H1 (cell line): ENCODE results near the gene TAS2R41. TPM values are rescaled to one million over a fixed set of nuclear protein-coding genes. Genes with fewer than 3 reads are reported as not detected.

Experiments used
- CTCF ChIA-PET: fragments of 300-600 bp; sonication (Branson Sonifier 250); formaldehyde crosslinking; loops from one replicate; lab custom pipeline; 2021; ENCODE audit not compliant: partially characterized antibody; lab: Charles Lee
- POLR2A ChIA-PET: fragments of 300-600 bp; sonication (Branson Sonifier 250); formaldehyde crosslinking; loops from one replicate; lab custom pipeline; 2021; ENCODE audit warnings: inconsistent platforms; ENCODE audit not compliant: partially characterized antibody; lab: Charles Lee
- DNase-seq, 2 experiments: peaks; one replicate each; pipeline versions ENCODE4 v3.0.0 to v3.0.0-alpha.2; 2010 to 2022; ENCODE audit warnings: low spot score in 2 of 2, low read depth in 1 of 2, mixed read lengths in 1 of 2
- FAIRE-seq: peaks from 2 replicates; lab custom pipeline; 2011; peaks lifted over from hg19 to GRCh38; lab: Jason Lieb, UNC
- H2AFZ ChIP-seq: 2 replicates; pipeline ENCODE4 v1.8.1; 2012; ENCODE audit warnings: low read length, inconsistent platforms
- H2AK5ac ChIP-seq: 2 replicates; pipeline ENCODE4 v1.6.1; 2013; ENCODE audit warnings: low read depth, low read length
- H2BK120ac ChIP-seq: replicated peaks from 2 replicates; pipeline ENCODE3; 2013; ENCODE audit warnings: low read depth, low read length, inconsistent platforms
- H2BK12ac ChIP-seq: 2 replicates; pipeline ENCODE4 v1.6.1; 2013; ENCODE audit warnings: low read depth, low read length
- H2BK15ac ChIP-seq: 2 replicates; pipeline ENCODE4 v1.6.1; 2013; ENCODE audit warnings: low read length
- H2BK20ac ChIP-seq: 2 replicates; pipeline ENCODE4 v1.6.1; 2013; ENCODE audit warnings: low read length
- H2BK5ac ChIP-seq: 2 replicates; pipeline ENCODE4 v1.6.1; 2013; ENCODE audit warnings: low read depth, low read length
- H3K14ac ChIP-seq: 2 replicates; pipeline ENCODE4 v1.6.1; 2013; ENCODE audit warnings: inconsistent platforms; ENCODE audit not compliant: insufficient read length
- H3K18ac ChIP-seq: 2 replicates; pipeline ENCODE4 v1.6.1; 2013; ENCODE audit warnings: low read length; ENCODE audit errors: extremely low read depth
- H3K23ac ChIP-seq: 2 replicates; pipeline ENCODE4 v1.6.1; 2013; ENCODE audit warnings: inconsistent platforms; ENCODE audit not compliant: insufficient read length
- H3K23me2 ChIP-seq: 2 replicates; pipeline ENCODE4 v1.6.1; 2013; ENCODE audit warnings: low read depth, low read length
- H3K27ac ChIP-seq: 2 replicates; pipeline ENCODE4 v1.6.1; 2011; ENCODE audit warnings: low read depth, low read length, inconsistent platforms
- H3K27me3 ChIP-seq, 4 experiments: replicated peaks in 1 of 4; 1 replicate in 1 of 4; 2 replicates in 3 of 4; pipeline versions ENCODE4 v1.6.1 to v1.8.1; 2011 to 2013; ENCODE audit warnings: low read length in 3 of 4, mild to moderate bottlenecking in 3 of 4, inconsistent platforms in 2 of 4, mixed read lengths in 2 of 4, moderate library complexity in 1 of 4; ENCODE audit not compliant: control insufficient read depth in 3 of 4, insufficient read depth in 3 of 4; ENCODE audit errors: extremely low read depth in 1 of 4
- H3K36me3 ChIP-seq, 4 experiments: 2 replicates each; pipeline versions ENCODE4 v1.6.1 to v1.8.1; 2011 to 2013; ENCODE audit warnings: mild to moderate bottlenecking in 4 of 4, low read length in 3 of 4, moderate library complexity in 2 of 4, control low read depth in 1 of 4, inconsistent platforms in 1 of 4; ENCODE audit not compliant: insufficient read depth in 4 of 4, control insufficient read depth in 2 of 4
- H3K4ac ChIP-seq: replicated peaks from 2 replicates; pipeline ENCODE3; 2013; ENCODE audit warnings: low read length, low read depth, mixed read lengths, inconsistent platforms; ENCODE audit not compliant: insufficient read length
- H3K4me1 ChIP-seq, 4 experiments: replicated peaks in 1 of 4; 1 replicate in 1 of 4; 2 replicates in 3 of 4; pipeline versions ENCODE4 v1.6.1 to v1.8.1; 2011 to 2013; ENCODE audit warnings: low read length in 3 of 4, inconsistent platforms in 2 of 4, mixed read lengths in 1 of 4; ENCODE audit not compliant: insufficient read depth in 4 of 4, control insufficient read depth in 3 of 4
- H3K4me2 ChIP-seq, 2 experiments: 2 replicates each; pipeline versions ENCODE4 v1.6.1 to v1.8.1; 2011 to 2013; ENCODE audit warnings: low read depth in 2 of 2, low read length in 2 of 2, control low read depth in 1 of 2, inconsistent platforms in 1 of 2, mild to moderate bottlenecking in 1 of 2; ENCODE audit not compliant: insufficient read depth in 1 of 2
- H3K4me3 ChIP-seq, 4 experiments: fragments of 200-600, 300-600 bp in 1 of 4; sonication (generic), shearing (Covaris generic), sonication (Bioruptor Twin) in 1 of 4; 2 replicates each; pipeline versions ENCODE4 v1.5.1 to v1.8.1; 2011 to 2016; ENCODE audit warnings: low read length in 4 of 4, low read depth in 3 of 4, control low read depth in 2 of 4, inconsistent platforms in 2 of 4, mild to moderate bottlenecking in 2 of 4, mixed read lengths in 1 of 4, moderate library complexity in 1 of 4; ENCODE audit not compliant: insufficient read depth in 2 of 4; ENCODE audit errors: extremely low read depth in 1 of 4
- H3K56ac ChIP-seq: replicated peaks from 2 replicates; pipeline ENCODE3; 2013; ENCODE audit warnings: low read depth, mild to moderate bottlenecking, mixed read lengths, low read length, inconsistent platforms; ENCODE audit not compliant: insufficient read length
- H3K79me1 ChIP-seq: 2 replicates; pipeline ENCODE4 v1.6.1; 2013; ENCODE audit warnings: low read depth, low read length, control low read depth
- H3K79me2 ChIP-seq, 2 experiments: 2 replicates each; pipeline versions ENCODE4 v1.6.1 to v1.8.1; 2012 to 2013; ENCODE audit warnings: low read length in 2 of 2, mild to moderate bottlenecking in 2 of 2, inconsistent platforms in 1 of 2; ENCODE audit not compliant: insufficient read depth in 2 of 2, control insufficient read depth in 1 of 2
- H3K9ac ChIP-seq, 4 experiments: replicated peaks in 1 of 4; 1 replicate in 1 of 4; 2 replicates in 3 of 4; pipeline versions ENCODE4 v1.6.1 to v1.8.1; 2011 to 2013; ENCODE audit warnings: low read depth in 3 of 4, low read length in 3 of 4, control low read depth in 2 of 4, mild to moderate bottlenecking in 2 of 4, moderate library complexity in 2 of 4, inconsistent platforms in 1 of 4; ENCODE audit errors: extremely low read depth in 1 of 4
- H3K9me3 ChIP-seq, 2 experiments: 2 replicates each; pipeline versions ENCODE4 v1.6.1 to v1.8.1; 2012 to 2013; ENCODE audit warnings: mild to moderate bottlenecking in 2 of 2, moderate library complexity in 2 of 2, control low read depth in 1 of 2, inconsistent platforms in 1 of 2, low read depth in 1 of 2, low read length in 1 of 2, mixed read lengths in 1 of 2; ENCODE audit not compliant: insufficient read depth in 2 of 2
- H4K20me1 ChIP-seq, 2 experiments: replicated peaks in 1 of 2; 2 replicates each; pipeline versions ENCODE3 to v1.8.1; 2011 to 2013; ENCODE audit warnings: inconsistent platforms in 2 of 2, low read length in 2 of 2, mild to moderate bottlenecking in 1 of 2; ENCODE audit not compliant: insufficient read depth in 2 of 2, control insufficient read depth in 1 of 2
- H4K5ac ChIP-seq: 2 replicates; pipeline ENCODE4 v1.6.1; 2013; ENCODE audit warnings: low read length, low read depth, mixed read lengths, inconsistent platforms; ENCODE audit not compliant: insufficient read length
- H4K8ac ChIP-seq: 2 replicates; pipeline ENCODE4 v1.8.0; 2013; ENCODE audit warnings: mild to moderate bottlenecking, moderate library complexity, low read length, inconsistent platforms; ENCODE audit not compliant: insufficient read depth; ENCODE audit errors: extremely low read depth
- H4K91ac ChIP-seq: replicated peaks from 2 replicates; pipeline ENCODE3; 2013; ENCODE audit warnings: low read length, mixed read lengths, inconsistent platforms; ENCODE audit not compliant: insufficient read length
- BACH1 ChIP-seq: IDR thresholded peaks from 2 replicates; pipeline ENCODE4 v1.6.1; 2012; ENCODE audit warnings: low read length, improper control_type of control experiment
- BCL11A ChIP-seq, 2 experiments: IDR thresholded peaks; one replicate each; pipeline ENCODE4 v1.6.1; 2011; ENCODE audit warnings: low read depth in 2 of 2, low read length in 2 of 2, mild to moderate bottlenecking in 2 of 2
- CBX8 ChIP-seq: fragments of 300-800, 300-1000 bp; sonication (generic); IDR thresholded peaks from 2 replicates; pipeline ENCODE4 v1.7.1; 2016; ENCODE audit warnings: low read depth, low read length, borderline replicate concordance
- HDAC2 ChIP-seq, 2 experiments: fragments of 300-600 bp in 1 of 2; sonication (generic) in 1 of 2; IDR thresholded peaks; 2 replicates each; pipeline ENCODE4 v1.6.1; 2011 to 2012; ENCODE audit warnings: low read depth in 2 of 2, low read length in 2 of 2, mild to moderate bottlenecking in 2 of 2, moderate library complexity in 2 of 2, borderline replicate concordance in 1 of 2, inconsistent platforms in 1 of 2
- POU5F1 ChIP-seq: IDR thresholded peaks from 2 replicates; pipeline ENCODE4 v1.6.1; 2011; ENCODE audit warnings: low read depth, mild to moderate bottlenecking, low read length, moderate library complexity
- YY1 ChIP-seq: IDR thresholded peaks from 2 replicates; pipeline ENCODE4 v1.6.1; 2011; ENCODE audit warnings: low read depth, mild to moderate bottlenecking, low read length
- WGBS, 2 experiments: shearing (Covaris generic) in 1 of 2; methylation state at CpG; one replicate each; pipeline versions ENCODE4 v1.1.6 to v1.1.7; 2013 to 2015; ENCODE audit warnings: low lambda C conversion rate in 2 of 2, mixed read lengths in 2 of 2, inconsistent platforms in 1 of 2, low coverage in 1 of 2, missing lambda C conversion rate in 1 of 2; ENCODE audit not compliant: insufficient replicate concordance in 2 of 2, insufficient coverage in 1 of 2, insufficient read length in 1 of 2; ENCODE audit errors: extremely low coverage in 1 of 2, missing lambda C conversion rate in 1 of 2; 5-methylcytosine and 5-hydroxymethylcytosine counted together
- polyA plus RNA-seq, 7 experiments: library from polyadenylated mRNA; depleted of rRNA in 3 of 7; stranded (reverse) in 5 of 7; unstranded in 2 of 7; fragments of >200 nt in 5 of 7; fragments of 200-250 nt in 2 of 7; gene quantifications; 1 replicate in 5 of 7; 2 replicates in 1 of 7; 4 replicates in 1 of 7; pipeline versions ENCODE4 v1.2.1 to v1.2.3, GENCODE V29; 2011 to 2013; ENCODE audit warnings: missing spikeins in 2 of 7, mixed read lengths in 2 of 7
- total RNA-seq: library from RNA; stranded (reverse); fragmentation: NEBNext Ultra II Directional; extraction: Animal tissue kit (Norgen Biotek cat#: 25700); gene quantifications from 2 replicates; pipeline ENCODE4 v1.2.1, GENCODE V29; 2021

Gene TAS2R41
- total and polyA plus RNA-seq, 2 of the 8 experiments (the other 6 are each of a cell fraction or from before 2014, with no cell fraction given): 0.12 TPM; not detected in 1

DNA sequence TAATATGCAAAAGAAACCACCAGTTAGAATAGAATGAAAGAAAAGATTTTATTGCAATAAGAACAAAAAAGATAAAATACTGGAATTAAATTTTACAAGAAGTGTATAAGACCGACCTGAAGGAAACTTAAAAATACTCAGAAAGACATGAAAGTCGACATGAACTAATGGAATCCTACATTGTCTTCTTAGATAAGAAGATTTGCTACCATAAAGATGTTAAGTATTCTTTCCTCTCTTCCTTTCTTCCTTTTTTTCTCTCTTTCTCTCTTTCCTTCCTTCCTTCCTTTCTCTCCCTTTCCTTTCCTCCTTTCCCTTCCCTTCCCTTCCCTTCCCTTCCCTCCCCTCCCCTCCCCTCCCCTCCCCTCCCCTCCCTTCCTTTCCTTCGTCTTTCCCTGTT, 27.9 kb upstream of the TAS2R41 start:
- H3K56ac ChIP-seq: no peak overlapping the region
- H3K9me3 ChIP-seq: no peaks in the 10 kb centered on the region
- no peak overlapping the region for H2BK5ac ChIP-seq
- H2BK12ac ChIP-seq: no peak overlapping the region
- H3K4me3 ChIP-seq: no peak overlapping the region
- FAIRE-seq: no peak
- no peaks in the 10 kb centered on the region for H3K36me3 ChIP-seq
- 64% methylated on average over 3 of the region's 3 CpGs; no CpG with 5 or more reads in 1 of the 2 experiments for WGBS, 2 experiments
- no peak overlapping the region for H3K18ac ChIP-seq
- no peak for DNase-seq
- no peak overlapping the region for H2BK120ac ChIP-seq
- H2AFZ ChIP-seq: no peak overlapping the region
- H3K4me2 ChIP-seq: no peak overlapping the region
- no peak overlapping the region for H4K5ac ChIP-seq
- no peaks in the 10 kb centered on the region for H3K79me1 ChIP-seq
- H3K23ac ChIP-seq: no peak overlapping the region
- H4K8ac ChIP-seq: no peak overlapping the region
- H3K27ac ChIP-seq: no peak overlapping the region
- H3K4me1 ChIP-seq: peaks cover 0 to 6% (median 0%) of the 10 kb centered on the region in 4 experiments; a peak in 1 of 7 replicates
- H3K9ac ChIP-seq: no peak overlapping the region
- no peak overlapping the region for H3K14ac ChIP-seq
- H3K27me3 ChIP-seq: no peaks in the 10 kb centered on the region
- no peak overlapping the region for H2AK5ac ChIP-seq
- no peak overlapping the region for H2BK20ac ChIP-seq
- no peaks in the 10 kb centered on the region for H3K23me2 ChIP-seq
- no peak overlapping the region for H3K4ac ChIP-seq
- ChIA-PET POLR2A (no interaction called here), CTCF (interaction anchor here (1.3 kb wide), 1 partner anchor 15 kb away, joined by 3 read pairs; no protein-coding TSS in a partner anchor)
- no peak overlapping the region for H2BK15ac ChIP-seq
- TF ChIP-seq CBX8: no peak
- TF ChIP-seq BACH1: no peak
- TF ChIP-seq HDAC2 (IDR thresholded peaks at IDR 0.05; ENCODE audit: borderline replicate concordance in 1 of 2, low read depth in 2 of 2, low read length in 2 of 2): no peak
- TF ChIP-seq POU5F1: no peak
- no peak for TF ChIP-seq YY1
- TF ChIP-seq BCL11A (IDR thresholded peaks at IDR 0.05; ENCODE audit: low read depth in 2 of 2, low read length in 2 of 2): no peak
- no peaks in the 10 kb centered on the region for H4K20me1 ChIP-seq
- no peaks in the 10 kb centered on the region for H3K79me2 ChIP-seq
- no peak overlapping the region for H4K91ac ChIP-seq
